ENCODE results near the gene DNAJA4.

Gene DNAJA4

GRCh38 chr15:78264304-78265136 lies at the start of gene DNAJA4:
DNAJA4 (plus strand) TSS chr15:78264562; CDS start chr15:78264764, 202 bp downstream.
- no peak for DNase-seq

- no peak for DNase-seq
Observed at GRCh38 chr15:78216276-78217104, 47.9 kb upstream of the DNAJA4 start.

- DNase-seq = no peak
Observed at GRCh38 chr15:78220713-78221112, 43.6 kb upstream of the DNAJA4 start.

GRCh38 chr15:78222745-78223395 lies 41.5 kb upstream of the DNAJA4 start:
- DNase-seq = no peak

GRCh38 chr15:78223396-78224022 lies 40.9 kb upstream of the DNAJA4 start:
- no peak for DNase-seq

GRCh38 chr15:78224023-78224411 lies 40.3 kb upstream of the DNAJA4 start:
- no peak for DNase-seq

GRCh38 chr15:78225783-78226541 lies 38.4 kb upstream of the DNAJA4 start:
- no peak for DNase-seq

- DNase-seq = no peak
Observed at GRCh38 chr15:78228356-78228996, 35.9 kb upstream of the DNAJA4 start.

- no peak for DNase-seq
Observed at GRCh38 chr15:78229431-78230406, 34.6 kb upstream of the DNAJA4 start.

- no peak for DNase-seq
Observed at GRCh38 chr15:78232951-78233350, 31.4 kb upstream of the DNAJA4 start.

- no peak for DNase-seq
Observed at GRCh38 chr15:78233496-78233895, 30.9 kb upstream of the DNAJA4 start.

- no peak for DNase-seq
Observed at GRCh38 chr15:78234515-78235040, 29.8 kb upstream of the DNAJA4 start, which contains the start of gene ACSBG1. ACSBG1 (minus strand) TSS chr15:78234565; CDS start chr15:78234501, 64 bp downstream.

- DNase-seq = no peak
Observed at GRCh38 chr15:78236491-78236890, 27.9 kb upstream of the DNAJA4 start.

GRCh38 chr15:78237146-78237545 lies 27.2 kb upstream of the DNAJA4 start:
- no peak for DNase-seq

GRCh38 chr15:78239811-78240210 lies 24.6 kb upstream of the DNAJA4 start:
- no peak for DNase-seq

- peak; percentile 45 to 56 for DNase-seq
Observed at GRCh38 chr15:78241017-78241416, 23.3 kb upstream of the DNAJA4 start.

- DNase-seq = no peak
Observed at GRCh38 chr15:78242128-78242527, 22.2 kb upstream of the DNAJA4 start.

GRCh38 chr15:78243058-78243457 lies 21.3 kb upstream of the DNAJA4 start:
- DNase-seq = no peak

- peak in 1 of 2 experiments; percentile 25 for DNase-seq
Observed at GRCh38 chr15:78243491-78243941, 20.8 kb upstream of the DNAJA4 start.

- no peak for DNase-seq
Observed at GRCh38 chr15:78244101-78244500, 20.3 kb upstream of the DNAJA4 start.

Data from SHP77 (cell line).